GM23248 (cell line): ENCODE data around the gene PPIL4. TPM values are rescaled to one million over a fixed set of nuclear protein-coding genes. Genes with fewer than 3 reads are reported as not detected.
"Not testable (repeated sequence)": the region's sequence is repeated elsewhere in the genome, so short reads cannot be mapped to it uniquely, and the experiment has no call there.

Experiments
- DNase-seq: peaks from one replicate; pipeline ENCODE4 v3.0.0-alpha.2; 2015
- H2AFZ ChIP-seq: fragments of 200-600 bp; sonication (generic); 2 replicates; pipeline ENCODE4 v1.6.1; 2016; ENCODE audit warnings: antibody characterized with exemption
- H3F3A ChIP-seq: fragments of 200-600 bp; sonication (generic); 2 replicates; pipeline ENCODE4 v1.6.1; 2016; ENCODE audit warnings: mild to moderate bottlenecking, antibody characterized with exemption, mixed run types; ENCODE audit not compliant: insufficient read depth
- H3K27ac ChIP-seq: fragments of 200-600 bp; sonication (generic); 2 replicates; pipeline ENCODE4 v1.5.1; 2016; ENCODE audit warnings: mild to moderate bottlenecking
- H3K27me3 ChIP-seq: fragments of 200-600 bp; sonication (generic); replicated peaks from 2 replicates; pipeline ENCODE4 v1.6.1; 2016; ENCODE audit warnings: mild to moderate bottlenecking; ENCODE audit not compliant: insufficient read depth
- H3K36me3 ChIP-seq: fragments of 200-600 bp; sonication (generic); 2 replicates; pipeline ENCODE4 v1.6.1; 2016; ENCODE audit warnings: low read depth, mild to moderate bottlenecking
- H3K4me1 ChIP-seq: fragments of 200-600 bp; sonication (generic); 2 replicates; pipeline ENCODE4 v1.6.1; 2016; ENCODE audit warnings: mild to moderate bottlenecking; ENCODE audit not compliant: insufficient read depth
- H3K4me2 ChIP-seq: fragments of 200-600 bp; sonication (generic); one replicate; pipeline ENCODE4 v1.6.1; 2016; ENCODE audit warnings: mild to moderate bottlenecking; ENCODE audit not compliant: unreplicated experiment
- H3K4me3 ChIP-seq: fragments of 200-600 bp; sonication (generic); 2 replicates; pipeline ENCODE4 v1.5.1; 2016; ENCODE audit warnings: mild to moderate bottlenecking
- H3K79me2 ChIP-seq: fragments of 200-600 bp; sonication (generic); 2 replicates; pipeline ENCODE4 v1.6.1; 2016; ENCODE audit warnings: mild to moderate bottlenecking; ENCODE audit not compliant: insufficient read depth
- H3K9ac ChIP-seq: fragments of 200-600 bp; sonication (generic); 2 replicates; pipeline ENCODE4 v1.6.1; 2016; ENCODE audit warnings: mild to moderate bottlenecking
- H3K9me2 ChIP-seq: fragments of 200-600 bp; sonication (generic); 2 replicates; pipeline ENCODE4 v1.6.1; 2016; ENCODE audit warnings: mixed run types, mild to moderate bottlenecking, moderate library complexity; ENCODE audit not compliant: insufficient read depth
- H3K9me3 ChIP-seq: fragments of 200-600 bp; sonication (generic); one replicate; pipeline ENCODE4 v1.6.1; 2017; ENCODE audit warnings: low read depth
- H4K20me1 ChIP-seq: fragments of 200-600 bp; sonication (generic); 2 replicates; pipeline ENCODE4 v1.6.0; 2016; ENCODE audit not compliant: insufficient read depth
- EZH2 ChIP-seq: fragments of 200-600 bp; sonication (generic); IDR thresholded peaks from 2 replicates; pipeline ENCODE4 v1.6.1; 2018; ENCODE audit warnings: antibody characterized with exemption, mild to moderate bottlenecking; ENCODE audit not compliant: insufficient read depth, poor library complexity, severe bottlenecking
- EZH2phosphoT487 ChIP-seq: fragments of 200-600 bp; sonication (generic); IDR thresholded peaks from 2 replicates; pipeline ENCODE4 v1.6.1; 2018; ENCODE audit warnings: antibody characterized with exemption, moderate library complexity, mild to moderate bottlenecking, low read depth; ENCODE audit not compliant: insufficient read depth
- WGBS, 2 experiments: methylation state at CpG; one replicate each; pipeline ENCODE4 v1.1.6; 2015 to 2017; ENCODE audit warnings: low lambda C conversion rate in 2 of 2, low coverage in 1 of 2; ENCODE audit errors: missing lambda C conversion rate in 2 of 2; 5-methylcytosine and 5-hydroxymethylcytosine counted together
- in situ Hi-C: fragments of 300-500 bp; cut with MboI; formaldehyde crosslinking; loops from 2 replicates; pipeline ENCODE4 v1.15.0; 2020
- polyA plus RNA-seq: library from polyadenylated mRNA; unstranded; fragments of >200 nt; fragmentation: Nextera tagmentation; extraction: Ambion mirVana; gene quantifications from 2 replicates; pipeline ENCODE4 v1.2.1, GENCODE V29; 2016
- total RNA-seq: library from RNA; depleted of rRNA; stranded (reverse); fragments of >200 nt; shearing (Covaris generic); gene quantifications from 2 replicates; pipeline ENCODE4 v1.2.3, GENCODE V29; 2014

The PPIL4 gene
- total and polyA plus RNA-seq, 2 experiments from 2014 or later = 32.2 to 43.0 TPM

DNA sequence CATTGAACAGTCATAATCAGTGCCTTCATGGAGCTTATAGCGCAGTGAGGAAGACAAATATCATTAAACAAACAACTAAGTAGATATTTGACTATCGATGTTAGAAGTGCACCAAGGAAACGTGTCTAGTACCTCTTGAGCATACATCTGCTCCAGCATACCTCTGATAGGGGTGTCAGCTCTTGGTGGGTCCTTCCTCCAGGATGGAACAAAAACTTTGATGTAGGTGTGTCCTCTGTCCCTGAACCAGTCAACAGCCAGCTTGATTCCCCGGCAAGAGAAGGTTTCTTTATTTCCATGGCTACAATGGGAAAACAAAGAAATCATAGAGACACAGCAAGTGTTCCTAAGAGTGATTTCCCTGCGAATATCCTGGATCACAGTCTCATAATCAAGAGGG is 84.2 kb downstream of the PPIL4 start:
- 54 to 56% methylated on average over 5 of the region's 5 CpGs for WGBS, 2 experiments
- Histone ChIP-seq H3K4me1 (no peaks in the 10 kb centered on the region; the same call in 1 of the 2 replicates), H3K4me3 (no peak overlapping the region), H3K9ac (no peak overlapping the region), H2AFZ (no peak overlapping the region), H4K20me1 (no peaks in the 10 kb centered on the region), H3K79me2 (no peaks in the 10 kb centered on the region), H3K27ac (no peak overlapping the region), H3K9me2 (no peaks in the 10 kb centered on the region), H3F3A (no peaks in the 10 kb centered on the region), H3K27me3 (no peaks in the 10 kb centered on the region), H3K36me3 (no peaks in the 10 kb centered on the region), H3K4me2 (no peak overlapping the region), H3K9me3 (no peaks in the 10 kb centered on the region)
- TF ChIP-seq EZH2 (no peak), EZH2phosphoT487 (no peak)
- DNase-seq = no peak
- in situ Hi-C loops = no loop called here

- H3K36me3 ChIP-seq, H3K27ac ChIP-seq, H3K27me3 ChIP-seq, H2AFZ ChIP-seq, in situ Hi-C loops, H3F3A ChIP-seq, H3K79me2 ChIP-seq, H3K9ac ChIP-seq, H3K4me1 ChIP-seq, DNase-seq, H3K9me3 ChIP-seq, H3K4me3 ChIP-seq, H3K9me2 ChIP-seq, H3K4me2 ChIP-seq, H4K20me1 ChIP-seq: not testable (repeated sequence)
- WGBS, 2 experiments = 87 to 88% methylated on average over 3 of the region's 3 CpGs
Measured at GRCh38 chr6:149460249-149460648, 85.6 kb downstream of the PPIL4 start.

DNA sequence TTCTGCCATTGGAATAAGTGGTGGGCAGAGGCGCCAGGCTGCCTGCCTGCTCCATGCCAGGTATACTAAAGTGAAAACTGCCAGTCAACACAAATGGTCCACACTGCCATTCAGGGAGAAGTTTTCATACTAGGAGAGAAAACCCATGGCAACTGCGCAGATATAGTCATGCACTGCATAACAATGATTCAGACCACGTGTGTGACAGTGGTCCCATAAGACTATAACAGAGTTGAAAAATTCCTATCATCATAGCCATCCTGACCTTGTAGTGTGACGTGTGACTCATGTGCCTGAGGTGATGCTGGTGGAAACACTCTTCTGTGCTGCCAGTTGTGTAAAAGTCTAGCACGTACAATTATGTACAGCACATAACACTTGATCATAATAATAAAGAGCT is 86.1 kb downstream of the PPIL4 start:
- Histone ChIP-seq H3K27me3 (no peaks in the 10 kb centered on the region), H3K36me3 (no peaks in the 10 kb centered on the region), H3K27ac (no peak overlapping the region), H2AFZ (no peak overlapping the region), H3K79me2 (no peaks in the 10 kb centered on the region), H3K9me3 (no peaks in the 10 kb centered on the region), H3K4me3 (no peak overlapping the region), H3F3A (no peaks in the 10 kb centered on the region), H3K9me2 (no peaks in the 10 kb centered on the region), H3K4me2 (no peak overlapping the region), H3K9ac (no peak overlapping the region), H3K4me1 (peaks cover 2% of the 10 kb centered on the region; the same call in 1 of the 2 replicates), H4K20me1 (no peaks in the 10 kb centered on the region)
- TF ChIP-seq EZH2 = no peak
- TF ChIP-seq EZH2phosphoT487 = no peak
- 73 to 76% methylated on average over 5 of the region's 5 CpGs for WGBS, 2 experiments
- peak; percentile 15 for DNase-seq
- in situ Hi-C loops = no loop called here

DNA sequence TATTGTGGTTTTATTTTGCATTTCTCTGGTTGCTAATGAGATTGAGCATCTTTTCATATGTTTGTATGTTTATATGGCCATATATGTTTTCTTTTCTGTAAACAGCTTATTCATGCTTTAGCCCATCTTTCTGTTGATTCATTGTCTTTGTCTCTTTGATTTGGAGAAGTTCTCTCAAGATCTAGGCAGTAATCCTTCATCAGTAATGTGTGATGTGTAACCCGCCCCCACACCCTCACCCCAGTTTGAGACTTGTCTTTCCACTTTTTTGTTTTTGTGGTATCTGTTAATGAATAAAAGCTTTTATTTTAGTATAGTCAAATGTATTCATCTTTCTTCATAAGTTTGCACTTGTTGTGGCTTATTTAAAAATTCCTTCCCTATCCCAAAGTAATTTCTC is 87.0 kb downstream of the PPIL4 start:
- no peak overlapping the region for H2AFZ ChIP-seq
- no peak for DNase-seq
- no peaks in the 10 kb centered on the region for H3K79me2 ChIP-seq
- no peaks in the 10 kb centered on the region for H4K20me1 ChIP-seq
- H3K4me1 ChIP-seq = peaks cover 11% of the 10 kb centered on the region
- no peaks in the 10 kb centered on the region for H3K9me2 ChIP-seq
- H3K9ac ChIP-seq = no peak overlapping the region
- no peaks in the 10 kb centered on the region for H3K36me3 ChIP-seq
- TF ChIP-seq EZH2 (no peak), EZH2phosphoT487 (no peak)
- in situ Hi-C loops = no loop called here
- H3K27ac ChIP-seq = no peak overlapping the region
- peaks cover 5% of the 10 kb centered on the region; the same call in 1 of the 2 replicates for H3F3A ChIP-seq
- no peak overlapping the region for H3K4me3 ChIP-seq
- WGBS, 2 experiments = 94 to 95% methylated on average over 1 of the region's 1 CpG
- H3K9me3 ChIP-seq = no peaks in the 10 kb centered on the region
- no peaks in the 10 kb centered on the region for H3K27me3 ChIP-seq
- H3K4me2 ChIP-seq = no peak overlapping the region

GRCh38 chr6:149458196-149458595 is 87.6 kb downstream of the PPIL4 start:
- no peak overlapping the region for H3K4me2 ChIP-seq
- in situ Hi-C loops = no loop called here
- peak; percentile 28 for DNase-seq

More at GRCh38 chr6:149458196-149458595, 87.6 kb downstream of the PPIL4 start:
- peaks cover 17% of the 10 kb centered on the region for H3K4me1 ChIP-seq
- WGBS, 2 experiments = 91 to 92% methylated on average over 7 of the region's 7 CpGs
- H3K9me3 ChIP-seq = no peaks in the 10 kb centered on the region
- H4K20me1 ChIP-seq = no peaks in the 10 kb centered on the region
- H3K9ac ChIP-seq = no peak overlapping the region
- peaks cover 11% of the 10 kb centered on the region; the same call in 1 of the 2 replicates for H3F3A ChIP-seq
- no peaks in the 10 kb centered on the region for H3K9me2 ChIP-seq
- H3K36me3 ChIP-seq = no peaks in the 10 kb centered on the region
- TF ChIP-seq EZH2phosphoT487 (no peak), EZH2 (no peak)
- no peak overlapping the region for H2AFZ ChIP-seq
- H3K27ac ChIP-seq = no peak overlapping the region
- no peaks in the 10 kb centered on the region for H3K79me2 ChIP-seq
- H3K27me3 ChIP-seq = no peaks in the 10 kb centered on the region
- H3K4me3 ChIP-seq = no peak overlapping the region
